Nephron progenitor cell (in vitro differentiated cells): Measurements from ENCODE around the gene TMEM108.

Source experiments
- DNase-seq: peaks from one replicate; pipeline ENCODE4 v3.0.0; 2021
- H3K27ac Mint-ChIP-seq: 2 replicates; pipeline ENCODE4 v1.8.0; 2021; ENCODE audit warnings: mild to moderate bottlenecking, moderate library complexity, mixed read lengths
- H3K27me3 Mint-ChIP-seq: 2 replicates; pipeline ENCODE4 v1.8.0; 2021; ENCODE audit warnings: mild to moderate bottlenecking, low read depth, mixed read lengths; ENCODE audit not compliant: poor library complexity
- H3K36me3 Mint-ChIP-seq: 2 replicates; pipeline ENCODE4 v1.8.0; 2021; ENCODE audit warnings: low read depth, mixed read lengths
- H3K4me1 Mint-ChIP-seq: 2 replicates; pipeline ENCODE4 v1.8.0; 2021; ENCODE audit warnings: mixed read lengths
- H3K4me3 Mint-ChIP-seq: 2 replicates; pipeline ENCODE4 v1.8.0; 2021; ENCODE audit warnings: mild to moderate bottlenecking, moderate library complexity, mixed read lengths
- H3K9me3 Mint-ChIP-seq: 2 replicates; pipeline ENCODE4 v1.8.0; 2021; ENCODE audit warnings: mild to moderate bottlenecking, moderate library complexity, mixed read lengths
- TF ChIP-seq, protein P1 (sequence below): fragments of 200-600 bp; sonication (generic); IDR thresholded peaks from 2 replicates; pipeline ENCODE4 v1.5.0; 2021; ENCODE audit warnings: antibody characterized with exemption

The TMEM108 gene

DNA sequence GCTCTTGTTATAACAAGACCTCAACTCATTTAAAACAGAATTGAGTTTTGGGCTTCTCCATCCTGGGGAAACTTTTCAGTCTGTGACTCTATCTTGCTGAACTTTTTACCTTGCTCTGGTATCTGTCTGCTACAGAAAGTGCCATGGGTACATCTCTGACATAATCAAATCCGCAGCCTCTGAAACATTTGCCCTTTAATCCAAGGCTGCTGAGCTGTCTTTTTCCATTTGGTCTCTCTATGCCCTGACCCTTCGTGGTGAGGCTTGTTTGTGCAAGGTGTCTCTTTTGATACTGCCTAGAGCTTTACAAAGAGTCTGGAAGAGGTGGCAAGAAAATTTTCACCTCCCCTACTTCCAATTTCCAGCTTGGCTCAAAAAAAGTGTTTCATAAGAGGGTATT is 11.3 kb downstream of the TMEM108 start:
- Mint-ChIP-seq H3K27ac (no peak overlapping the region), H3K27me3 (no peaks in the 10 kb centered on the region), H3K36me3 (peaks cover 9% of the 10 kb centered on the region), H3K4me3 (no peak overlapping the region), H3K9me3 (no peaks in the 10 kb centered on the region), H3K4me1 (peaks cover 8% of the 10 kb centered on the region)
- TF ChIP-seq, protein P1, sequence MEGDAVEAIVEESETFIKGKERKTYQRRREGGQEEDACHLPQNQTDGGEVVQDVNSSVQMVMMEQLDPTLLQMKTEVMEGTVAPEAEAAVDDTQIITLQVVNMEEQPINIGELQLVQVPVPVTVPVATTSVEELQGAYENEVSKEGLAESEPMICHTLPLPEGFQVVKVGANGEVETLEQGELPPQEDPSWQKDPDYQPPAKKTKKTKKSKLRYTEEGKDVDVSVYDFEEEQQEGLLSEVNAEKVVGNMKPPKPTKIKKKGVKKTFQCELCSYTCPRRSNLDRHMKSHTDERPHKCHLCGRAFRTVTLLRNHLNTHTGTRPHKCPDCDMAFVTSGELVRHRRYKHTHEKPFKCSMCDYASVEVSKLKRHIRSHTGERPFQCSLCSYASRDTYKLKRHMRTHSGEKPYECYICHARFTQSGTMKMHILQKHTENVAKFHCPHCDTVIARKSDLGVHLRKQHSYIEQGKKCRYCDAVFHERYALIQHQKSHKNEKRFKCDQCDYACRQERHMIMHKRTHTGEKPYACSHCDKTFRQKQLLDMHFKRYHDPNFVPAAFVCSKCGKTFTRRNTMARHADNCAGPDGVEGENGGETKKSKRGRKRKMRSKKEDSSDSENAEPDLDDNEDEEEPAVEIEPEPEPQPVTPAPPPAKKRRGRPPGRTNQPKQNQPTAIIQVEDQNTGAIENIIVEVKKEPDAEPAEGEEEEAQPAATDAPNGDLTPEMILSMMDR, result no peak
- no peak for DNase-seq

GRCh38 chr3:133050891-133051290 is 12.7 kb downstream of the TMEM108 start:
- DNase-seq, result no peak
- Mint-ChIP-seq H3K36me3 (peaks cover 9% of the 10 kb centered on the region), H3K27me3 (no peaks in the 10 kb centered on the region)

DNA sequence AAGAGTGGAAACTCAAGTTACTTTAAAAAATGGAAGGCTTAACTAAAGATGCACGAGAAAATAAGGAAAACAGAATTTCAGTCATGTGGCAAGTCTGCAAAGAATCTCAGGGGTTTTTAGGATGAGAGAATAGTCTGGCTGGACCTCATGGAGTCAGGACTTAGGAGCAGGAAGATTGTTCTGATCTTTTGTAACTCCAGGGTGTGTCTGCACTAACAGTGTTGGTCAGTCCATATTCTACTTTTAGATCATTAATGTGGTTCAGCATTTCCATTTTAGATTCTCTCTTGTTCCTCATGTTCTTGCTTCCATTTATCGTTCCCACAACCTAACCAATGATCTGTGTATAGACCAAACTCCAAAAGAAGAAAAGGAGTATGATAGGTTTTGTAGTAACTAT is 15.3 kb downstream of the TMEM108 start:
- Mint-ChIP-seq H3K27ac (peak overlapping the region; percentile 26), H3K27me3 (no peaks in the 10 kb centered on the region), H3K4me1 (peaks cover 40% of the 10 kb centered on the region), H3K9me3 (no peaks in the 10 kb centered on the region), H3K4me3 (no peak overlapping the region), H3K36me3 (peaks cover 9% of the 10 kb centered on the region)
- no peak for DNase-seq
- TF ChIP-seq, protein P1, result no peak

More at GRCh38 chr3:133050891-133051290, 12.7 kb downstream of the TMEM108 start:
- peaks cover 19% of the 10 kb centered on the region for H3K4me1 Mint-ChIP-seq
- no peaks in the 10 kb centered on the region for H3K9me3 Mint-ChIP-seq
- H3K27ac Mint-ChIP-seq, result no peak overlapping the region
- TF ChIP-seq, protein P1, result no peak
- H3K4me3 Mint-ChIP-seq, result no peak overlapping the region

- Mint-ChIP-seq H3K4me3 (no peak overlapping the region), H3K27ac (peak overlapping the region; percentile 81), H3K4me1 (peaks cover 43% of the 10 kb centered on the region), H3K9me3 (no peaks in the 10 kb centered on the region), H3K36me3 (peaks cover 9% of the 10 kb centered on the region), H3K27me3 (no peaks in the 10 kb centered on the region)
- TF ChIP-seq, protein P1, result no peak
- peak; percentile 5 for DNase-seq
These were observed 16.4 kb downstream of the TMEM108 start for GRCh38 chr3:133054586-133054985.

DNA sequence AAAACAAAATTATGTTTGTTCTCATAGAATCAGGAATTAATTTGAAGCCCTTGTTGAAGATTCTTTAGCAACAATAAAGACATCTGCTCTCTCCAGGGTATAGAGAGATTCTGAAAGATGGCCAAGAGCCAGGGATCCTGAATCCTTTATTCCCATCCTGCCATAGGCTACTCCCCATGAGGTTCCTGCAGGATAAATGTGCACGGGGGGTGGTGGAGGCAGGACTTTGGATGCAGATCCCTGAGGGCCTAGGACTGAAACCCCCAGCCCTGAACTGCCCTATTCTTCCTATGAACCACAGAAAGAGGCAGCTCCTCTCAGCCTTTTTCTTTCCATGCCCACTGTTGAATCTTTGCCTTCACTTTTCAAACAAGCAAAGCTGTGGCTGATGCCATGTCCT is 17.1 kb downstream of the TMEM108 start:
- Mint-ChIP-seq H3K4me3 (no peak overlapping the region), H3K36me3 (peaks cover 9% of the 10 kb centered on the region), H3K4me1 (peaks cover 46% of the 10 kb centered on the region), H3K27ac (no peak overlapping the region), H3K27me3 (no peaks in the 10 kb centered on the region), H3K9me3 (no peaks in the 10 kb centered on the region)
- TF ChIP-seq, protein P1, result no peak
- DNase-seq, result no peak

- Mint-ChIP-seq H3K4me3 (no peak overlapping the region), H3K36me3 (no peaks in the 10 kb centered on the region), H3K4me1 (peaks cover 46% of the 10 kb centered on the region), H3K27me3 (no peaks in the 10 kb centered on the region), H3K9me3 (no peaks in the 10 kb centered on the region), H3K27ac (no peak overlapping the region)
- TF ChIP-seq, protein P1, result no peak
- DNase-seq, result no peak
These were observed 20.1 kb downstream of the TMEM108 start for GRCh38 chr3:133058243-133058642.
